Fibroblast of lung (primary cell): Measurements from ENCODE around the gene MEG3. TPM values are rescaled to one million over a fixed set of nuclear protein-coding genes. Genes with fewer than 3 reads are reported as not detected.

Experiments
- DNase-seq, 2 donors: peaks; one replicate each; pipeline versions ENCODE4 v3.0.0 to v3.0.0-alpha.2; 2010; ENCODE audit warnings: low read depth in 2 of 2
- H2AFZ ChIP-seq: 2 replicates; pipeline ENCODE4 v1.5.1; 2012; ENCODE audit warnings: low read length, control low read depth, inconsistent platforms
- H3K27ac ChIP-seq: 2 replicates; pipeline ENCODE4 v1.5.1; 2011; ENCODE audit warnings: low read length, control low read depth; ENCODE audit not compliant: insufficient read depth
- H3K27me3 ChIP-seq: 2 replicates; pipeline ENCODE4 v1.5.1; 2011; ENCODE audit warnings: mild to moderate bottlenecking, low read length; ENCODE audit not compliant: control insufficient read depth, insufficient read depth
- H3K36me3 ChIP-seq: 2 replicates; pipeline ENCODE4 v1.5.1; 2011; ENCODE audit warnings: low read length; ENCODE audit not compliant: control insufficient read depth, insufficient read depth
- H3K4me1 ChIP-seq: 2 replicates; pipeline ENCODE4 v1.5.1; 2011; ENCODE audit warnings: low read length; ENCODE audit not compliant: control insufficient read depth, insufficient read depth; ENCODE audit errors: extremely low read depth
- H3K4me2 ChIP-seq: 2 replicates; pipeline ENCODE4 v1.5.1; 2011; ENCODE audit warnings: low read length, control low read depth; ENCODE audit not compliant: insufficient read depth; ENCODE audit errors: extremely low read depth
- H3K4me3 ChIP-seq, 4 experiments: fragments of 200-600 bp in 1 of 4; sonication (generic) in 1 of 4; replicated peaks in 1 of 4; 2 replicates each; pipeline ENCODE4 v1.5.1; 2011 to 2016; ENCODE audit warnings: low read length in 4 of 4, low read depth in 3 of 4, mild to moderate bottlenecking in 3 of 4, control low read depth in 2 of 4, inconsistent platforms in 1 of 4, mixed read lengths in 1 of 4; ENCODE audit not compliant: insufficient read depth in 1 of 4; ENCODE audit errors: control extremely low read depth in 1 of 4
- H3K79me2 ChIP-seq: 2 replicates; pipeline ENCODE4 v1.5.1; 2012; ENCODE audit warnings: mild to moderate bottlenecking, low read length, inconsistent platforms; ENCODE audit not compliant: control insufficient read depth, insufficient read depth
- H3K9ac ChIP-seq: 2 replicates; pipeline ENCODE4 v1.5.1; 2011; ENCODE audit warnings: mild to moderate bottlenecking, low read length, control low read depth; ENCODE audit not compliant: insufficient read depth
- H3K9me3 ChIP-seq: 2 replicates; pipeline ENCODE4 v1.5.1; 2012; ENCODE audit warnings: low read depth, low read length; ENCODE audit not compliant: control insufficient read depth, insufficient read depth
- H4K20me1 ChIP-seq: 2 replicates; pipeline ENCODE4 v1.5.1; 2011; ENCODE audit warnings: low read length; ENCODE audit not compliant: control insufficient read depth, insufficient read depth; ENCODE audit errors: extremely low read depth
- CTCF ChIP-seq, 2 donors: IDR thresholded peaks in 1 of 2; conservative IDR thresholded peaks in 1 of 2; 1 replicate in 1 of 2; 2 replicates in 1 of 2; pipeline ENCODE4 v1.5.1; 2011 to 2012; ENCODE audit warnings: low read length in 2 of 2, control low read depth in 1 of 2, inconsistent platforms in 1 of 2, low read depth in 1 of 2, mild to moderate bottlenecking in 1 of 2
- EZH2 ChIP-seq: IDR thresholded peaks from 2 replicates; pipeline ENCODE4 v1.5.1; 2012; ENCODE audit warnings: low read length, control low read depth, mild to moderate bottlenecking; ENCODE audit errors: missing control alignments
- polyA plus RNA-seq, 2 donors: library from polyadenylated mRNA; depleted of rRNA in 1 of 2; stranded (reverse) in 1 of 2; unstranded in 1 of 2; fragments of >200 nt; gene quantifications; 2 replicates each; pipeline ENCODE4 v1.2.1, GENCODE V29; 2011 to 2012; ENCODE audit warnings: missing spikeins in 1 of 2
- total RNA-seq: library from RNA; depleted of rRNA; stranded (reverse); fragments of >200 nt; gene quantifications from 2 replicates; pipeline ENCODE4 v1.2.1, GENCODE V29; 2014

MEG3 gene
- total and polyA plus RNA-seq, 2 donors (not counting 1 experiment from before 2014, with no cell fraction given): 104 to 182 TPM

- H3K9me3 ChIP-seq: no peaks in the 10 kb centered on the region
- H3K4me2 ChIP-seq: no peak overlapping the region
- no peak overlapping the region for H2AFZ ChIP-seq
- H3K79me2 ChIP-seq: no peaks in the 10 kb centered on the region
- no peaks in the 10 kb centered on the region for H3K27me3 ChIP-seq
- no peak overlapping the region for H3K4me3 ChIP-seq
- no peak overlapping the region for H3K27ac ChIP-seq
- no peak overlapping the region for H3K9ac ChIP-seq
- TF ChIP-seq EZH2: no peak
- no peak for TF ChIP-seq CTCF (conservative IDR thresholded peaks at IDR 0.05 in 1 of 2, IDR thresholded peaks at IDR 0.05 in 1 of 2; ENCODE audit: low read depth in 1 of 2, low read length in 2 of 2)
- H3K36me3 ChIP-seq: peaks cover 9% of the 10 kb centered on the region
- no peak for DNase-seq
- no peaks in the 10 kb centered on the region for H4K20me1 ChIP-seq
- H3K4me1 ChIP-seq: peaks cover 4% of the 10 kb centered on the region
Measured at GRCh38 chr14:100898465-100898864, 72.5 kb downstream of the MEG3 start.

GRCh38 chr14:100898935-100899883 lies 73.3 kb downstream of the MEG3 start:
- no peak for TF ChIP-seq EZH2
- no peak for TF ChIP-seq CTCF (conservative IDR thresholded peaks at IDR 0.05 in 1 of 2, IDR thresholded peaks at IDR 0.05 in 1 of 2; ENCODE audit: low read depth in 1 of 2, low read length in 2 of 2)
- no peak for DNase-seq
- no peak overlapping the region for H2AFZ ChIP-seq

GRCh38 chr14:100899884-100900771 lies 74.2 kb downstream of the MEG3 start:
- Histone ChIP-seq H3K9me3 (no peaks in the 10 kb centered on the region), H3K9ac (no peak overlapping the region), H3K79me2 (no peaks in the 10 kb centered on the region), H3K27me3 (peaks cover 2% of the 10 kb centered on the region), H3K36me3 (peaks cover 9% of the 10 kb centered on the region), H3K4me3 (no peak overlapping the region), H4K20me1 (no peaks in the 10 kb centered on the region), H3K4me2 (no peak overlapping the region), H3K27ac (no peak overlapping the region), H3K4me1 (peaks cover 4% of the 10 kb centered on the region), H2AFZ (no peak overlapping the region)
- TF ChIP-seq CTCF (conservative IDR thresholded peaks at IDR 0.05 in 1 of 2, IDR thresholded peaks at IDR 0.05 in 1 of 2; ENCODE audit: low read depth in 1 of 2, low read length in 2 of 2) (peak in 1 of 2 donors; percentile 10), EZH2 (no peak)
- no peak for DNase-seq

More at GRCh38 chr14:100898935-100899883, 73.3 kb downstream of the MEG3 start:
- no peaks in the 10 kb centered on the region for H3K27me3 ChIP-seq
- H3K4me2 ChIP-seq: no peak overlapping the region
- no peak overlapping the region for H3K27ac ChIP-seq
- no peaks in the 10 kb centered on the region for H3K79me2 ChIP-seq
- H3K9ac ChIP-seq: no peak overlapping the region
- H3K4me3 ChIP-seq: no peak overlapping the region
- peaks cover 9% of the 10 kb centered on the region for H3K36me3 ChIP-seq
- H3K9me3 ChIP-seq: no peaks in the 10 kb centered on the region
- H4K20me1 ChIP-seq: no peaks in the 10 kb centered on the region
- H3K4me1 ChIP-seq: peaks cover 4% of the 10 kb centered on the region
